T-helper 1 cell treated with Interleukin-12 subunit alpha and Interleukin-12 subunit beta and Interleukin-4 antibody, amounts not matched to agents 30 μg/mL and 1 μg/mL, for 36 hours (primary cell): ENCODE data around the gene GRIK2.
"Not testable (repeated sequence)": the region's sequence is repeated elsewhere in the genome, so short reads cannot be mapped to it uniquely, and the experiment has no call there.

Experiments used
- H3K27ac Mint-ChIP-seq: one replicate; pipeline ENCODE4 v1.8.0; 2021; ENCODE audit warnings: mild to moderate bottlenecking, mixed read lengths
- H3K27me3 Mint-ChIP-seq: one replicate; pipeline ENCODE4 v1.8.0; 2021; ENCODE audit warnings: low read depth, mixed read lengths
- H3K36me3 Mint-ChIP-seq: one replicate; pipeline ENCODE4 v1.8.0; 2021; ENCODE audit warnings: low read depth, mixed read lengths
- H3K4me1 Mint-ChIP-seq: one replicate; pipeline ENCODE4 v1.8.0; 2021; ENCODE audit warnings: low read depth, mixed read lengths
- H3K4me3 Mint-ChIP-seq: one replicate; pipeline ENCODE4 v1.8.0; 2021; ENCODE audit warnings: mild to moderate bottlenecking, moderate library complexity, mixed read lengths
- H3K9me3 Mint-ChIP-seq: one replicate; pipeline ENCODE4 v1.8.0; 2021; ENCODE audit warnings: mixed read lengths

The GRIK2 gene

GRCh38 chr6:101393251-101393828 is at the start of gene GRIK2:
Gene GRIK2, plus strand, starts transcription at chr6:101393708.
- H3K27me3 Mint-ChIP-seq = peaks cover 43% of the 10 kb centered on the region
- H3K36me3 Mint-ChIP-seq = no peaks in the 10 kb centered on the region
- H3K27ac Mint-ChIP-seq = no peak within 1 kb of the TSS
- H3K4me3 Mint-ChIP-seq = no peak within 1 kb of the TSS
- no peaks in the 10 kb centered on the region for H3K9me3 Mint-ChIP-seq
- H3K4me1 Mint-ChIP-seq = no peaks in the 10 kb centered on the region

- H3K36me3 Mint-ChIP-seq = no peaks in the 10 kb centered on the region
- no peaks in the 10 kb centered on the region for H3K4me1 Mint-ChIP-seq
- H3K9me3 Mint-ChIP-seq = no peaks in the 10 kb centered on the region
- H3K4me3 Mint-ChIP-seq = no peak overlapping the region
- no peaks in the 10 kb centered on the region for H3K27me3 Mint-ChIP-seq
- no peak overlapping the region for H3K27ac Mint-ChIP-seq
These were observed 48.6 kb upstream of the GRIK2 start for GRCh38 chr6:101344885-101345284.

DNA sequence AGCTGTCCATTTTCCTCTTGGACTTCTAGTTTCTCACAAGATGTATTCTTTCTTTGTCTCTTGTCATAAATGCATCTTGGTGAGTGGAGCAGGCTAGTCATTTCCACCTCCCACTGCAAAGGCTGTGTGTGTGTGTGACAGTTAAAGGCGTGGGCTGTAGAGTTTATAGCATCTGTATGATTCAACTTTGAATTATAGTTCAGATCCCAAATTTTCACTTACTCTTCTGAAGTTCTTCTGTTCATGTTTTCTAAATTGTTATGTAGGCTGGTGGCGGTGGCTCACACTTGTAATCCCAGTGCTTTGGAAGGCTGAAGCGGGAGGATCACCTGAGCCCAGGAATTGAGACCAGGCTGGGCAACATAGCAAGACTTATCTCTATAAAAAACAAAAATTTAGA is 44.7 kb upstream of the GRIK2 start:
- H3K9me3 Mint-ChIP-seq = no peaks in the 10 kb centered on the region
- H3K4me1 Mint-ChIP-seq = no peaks in the 10 kb centered on the region
- no peak overlapping the region for H3K4me3 Mint-ChIP-seq
- H3K27me3 Mint-ChIP-seq = no peaks in the 10 kb centered on the region
- no peaks in the 10 kb centered on the region for H3K36me3 Mint-ChIP-seq
- no peak overlapping the region for H3K27ac Mint-ChIP-seq

DNA sequence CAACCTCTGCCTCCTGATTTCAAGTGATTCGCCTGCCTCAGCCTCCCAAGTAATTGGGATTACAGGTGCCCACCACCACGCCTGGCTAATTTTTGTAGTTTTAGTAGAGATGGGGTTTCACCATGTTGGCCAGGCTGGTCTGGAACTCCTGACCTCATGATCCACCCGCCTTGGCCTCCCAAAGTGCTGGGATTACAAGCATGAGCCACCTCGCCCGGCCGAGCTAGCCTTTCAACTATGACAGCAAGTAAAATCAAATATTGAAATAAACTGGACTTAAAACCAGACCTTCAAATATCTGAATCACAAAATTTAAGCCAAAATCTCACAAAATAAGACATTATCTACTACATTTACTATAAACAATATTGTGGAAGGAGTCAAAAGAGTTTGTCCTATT is 42.9 kb upstream of the GRIK2 start:
- H3K36me3 Mint-ChIP-seq, H3K27ac Mint-ChIP-seq, H3K4me1 Mint-ChIP-seq, H3K4me3 Mint-ChIP-seq, H3K27me3 Mint-ChIP-seq, H3K9me3 Mint-ChIP-seq: not testable (repeated sequence)

- Mint-ChIP-seq H3K27ac (no peak overlapping the region), H3K4me3 (no peak overlapping the region), H3K9me3 (no peaks in the 10 kb centered on the region), H3K27me3 (no peaks in the 10 kb centered on the region), H3K4me1 (no peaks in the 10 kb centered on the region), H3K36me3 (no peaks in the 10 kb centered on the region)
These were observed 42.3 kb upstream of the GRIK2 start for GRCh38 chr6:101351173-101351572.

- Mint-ChIP-seq H3K27me3 (no peaks in the 10 kb centered on the region), H3K4me3 (no peak overlapping the region), H3K27ac (no peak overlapping the region), H3K36me3 (no peaks in the 10 kb centered on the region), H3K9me3 (no peaks in the 10 kb centered on the region), H3K4me1 (no peaks in the 10 kb centered on the region)
These were observed 41.2 kb upstream of the GRIK2 start for GRCh38 chr6:101352316-101352715.

DNA sequence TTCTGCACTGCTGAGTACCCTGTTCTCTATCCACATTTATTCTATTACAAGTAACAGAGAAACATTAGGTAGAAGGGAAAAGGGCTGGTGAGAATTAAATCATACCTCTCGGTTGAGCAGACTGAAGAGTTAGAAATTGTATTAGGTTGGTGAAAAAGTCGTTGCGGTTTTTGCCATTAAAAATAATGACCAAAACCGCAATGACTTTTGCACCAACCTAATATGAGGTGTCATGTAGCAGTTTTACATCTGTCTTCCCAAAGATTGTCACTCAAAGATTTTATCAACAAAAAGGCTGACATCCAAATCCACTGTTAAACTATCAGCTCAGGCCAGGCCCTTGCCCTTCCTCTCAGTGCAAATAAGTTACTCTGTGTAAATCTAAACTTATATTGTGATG is 28.3 kb upstream of the GRIK2 start:
- no peaks in the 10 kb centered on the region for H3K36me3 Mint-ChIP-seq
- no peaks in the 10 kb centered on the region for H3K27me3 Mint-ChIP-seq
- H3K9me3 Mint-ChIP-seq = no peaks in the 10 kb centered on the region
- H3K4me3 Mint-ChIP-seq = no peak overlapping the region
- H3K4me1 Mint-ChIP-seq = no peaks in the 10 kb centered on the region
- H3K27ac Mint-ChIP-seq = no peak overlapping the region

DNA sequence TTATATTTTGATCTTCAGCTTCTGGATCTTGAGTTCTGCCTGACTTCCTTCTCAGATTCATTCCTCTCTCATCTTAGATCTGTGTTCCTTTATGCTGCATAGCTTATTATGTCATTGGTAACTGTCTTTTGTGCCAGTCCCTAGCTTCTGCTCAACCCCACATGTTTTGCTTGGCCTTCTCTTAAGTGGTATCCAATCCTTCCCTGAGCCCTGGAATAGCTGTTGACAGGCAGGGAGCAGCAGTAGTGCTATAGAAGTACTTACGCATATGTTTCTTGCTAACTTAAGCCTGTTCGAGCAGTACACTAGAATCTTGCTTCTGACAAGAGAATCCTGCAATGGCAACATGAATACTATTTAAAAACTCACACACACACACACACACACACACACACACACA is 13.6 kb upstream of the GRIK2 start:
- Mint-ChIP-seq H3K27ac (no peak overlapping the region), H3K36me3 (no peaks in the 10 kb centered on the region), H3K4me3 (no peak overlapping the region), H3K27me3 (no peaks in the 10 kb centered on the region), H3K9me3 (peaks cover 3% of the 10 kb centered on the region), H3K4me1 (no peaks in the 10 kb centered on the region)

- H3K27ac Mint-ChIP-seq = no peak overlapping the region
- H3K9me3 Mint-ChIP-seq = peaks cover 3% of the 10 kb centered on the region
- H3K36me3 Mint-ChIP-seq = no peaks in the 10 kb centered on the region
- no peaks in the 10 kb centered on the region for H3K4me1 Mint-ChIP-seq
- H3K4me3 Mint-ChIP-seq = no peak overlapping the region
- no peaks in the 10 kb centered on the region for H3K27me3 Mint-ChIP-seq
These were observed 12.4 kb upstream of the GRIK2 start for GRCh38 chr6:101380897-101381630.

GRCh38 chr6:101383747-101384146 is 9.8 kb upstream of the GRIK2 start:
- not testable (repeated sequence) for H3K4me3 Mint-ChIP-seq, H3K4me1 Mint-ChIP-seq, H3K27me3 Mint-ChIP-seq, H3K36me3 Mint-ChIP-seq, H3K9me3 Mint-ChIP-seq, H3K27ac Mint-ChIP-seq

DNA sequence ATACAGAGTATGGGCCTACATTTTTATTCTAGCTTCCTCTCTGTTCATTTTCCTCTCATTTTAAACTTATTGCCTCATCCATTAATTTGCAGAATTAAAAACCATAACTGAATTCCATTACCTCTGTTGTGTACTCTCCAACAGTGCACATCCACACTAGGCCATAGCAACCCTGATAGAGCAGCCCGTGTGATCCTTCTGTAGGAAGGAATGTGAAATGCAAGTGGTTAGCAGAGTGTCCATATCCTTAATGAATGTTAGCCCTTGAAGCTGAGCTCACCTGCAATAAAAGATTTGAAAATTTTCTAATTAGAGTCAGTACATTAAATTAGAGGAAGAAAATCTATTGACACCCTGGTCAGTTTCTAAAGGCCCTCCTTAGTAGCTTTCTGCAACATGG is 6.5 kb upstream of the GRIK2 start:
- H3K4me1 Mint-ChIP-seq = no peaks in the 10 kb centered on the region
- H3K27ac Mint-ChIP-seq = no peak overlapping the region
- peaks cover 10% of the 10 kb centered on the region for H3K27me3 Mint-ChIP-seq
- H3K9me3 Mint-ChIP-seq = peaks cover 3% of the 10 kb centered on the region
- H3K4me3 Mint-ChIP-seq = no peak overlapping the region
- no peaks in the 10 kb centered on the region for H3K36me3 Mint-ChIP-seq

GRCh38 chr6:101391772-101392585 is 1.5 kb upstream of the GRIK2 start:
- Mint-ChIP-seq H3K9me3 (no peaks in the 10 kb centered on the region), H3K4me1 (no peaks in the 10 kb centered on the region), H3K36me3 (no peaks in the 10 kb centered on the region), H3K27me3 (peaks cover 42% of the 10 kb centered on the region), H3K27ac (no peak overlapping the region), H3K4me3 (no peak overlapping the region)

GRCh38 chr6:101392586-101393230 is 800 bp upstream of the GRIK2 start:
- H3K27ac Mint-ChIP-seq = no peak overlapping the region
- peaks cover 42% of the 10 kb centered on the region for H3K27me3 Mint-ChIP-seq
- no peaks in the 10 kb centered on the region for H3K4me1 Mint-ChIP-seq
- H3K4me3 Mint-ChIP-seq = no peak overlapping the region
- no peaks in the 10 kb centered on the region for H3K9me3 Mint-ChIP-seq
- no peaks in the 10 kb centered on the region for H3K36me3 Mint-ChIP-seq

- Mint-ChIP-seq H3K4me1 (no peaks in the 10 kb centered on the region), H3K27ac (no peak overlapping the region), H3K27me3 (peaks cover 48% of the 10 kb centered on the region), H3K4me3 (no peak overlapping the region), H3K36me3 (no peaks in the 10 kb centered on the region), H3K9me3 (no peaks in the 10 kb centered on the region)
These were observed 332 bp downstream of the GRIK2 start for GRCh38 chr6:101393829-101394251.

DNA sequence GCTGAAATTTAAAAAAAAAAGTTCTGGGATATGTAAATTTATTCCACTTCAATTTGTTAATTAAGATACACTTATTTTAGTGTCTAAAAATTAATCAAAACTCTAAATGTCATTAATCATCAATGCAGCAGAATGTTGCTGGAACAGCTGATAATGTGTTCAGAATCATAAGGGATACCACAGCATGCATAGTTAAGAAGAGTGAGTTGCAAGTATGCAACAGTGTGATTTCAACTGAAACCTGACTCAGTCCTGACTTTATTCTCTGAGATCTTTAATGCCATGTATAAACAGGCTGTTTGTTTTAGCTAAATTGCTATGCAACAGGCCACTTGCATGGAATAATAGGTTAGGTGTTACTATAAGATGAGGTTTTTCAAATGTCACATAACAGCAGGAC is 1.4 kb downstream of the GRIK2 start:
- Mint-ChIP-seq H3K36me3 (no peaks in the 10 kb centered on the region), H3K4me3 (no peak overlapping the region), H3K4me1 (no peaks in the 10 kb centered on the region), H3K27ac (no peak overlapping the region), H3K9me3 (no peaks in the 10 kb centered on the region), H3K27me3 (peaks cover 59% of the 10 kb centered on the region)
